ENCODE measurements around the gene SKAP2. TPM values are rescaled to one million over a fixed set of nuclear protein-coding genes. Genes with fewer than 3 reads are reported as not detected.
A peak's percentile ranks its signal among the peaks of the same experiment; 100 is the strongest.

The SKAP2 gene
- total RNA-seq, 1 donor from 2014 or later, result 12.8 TPM

DNA sequence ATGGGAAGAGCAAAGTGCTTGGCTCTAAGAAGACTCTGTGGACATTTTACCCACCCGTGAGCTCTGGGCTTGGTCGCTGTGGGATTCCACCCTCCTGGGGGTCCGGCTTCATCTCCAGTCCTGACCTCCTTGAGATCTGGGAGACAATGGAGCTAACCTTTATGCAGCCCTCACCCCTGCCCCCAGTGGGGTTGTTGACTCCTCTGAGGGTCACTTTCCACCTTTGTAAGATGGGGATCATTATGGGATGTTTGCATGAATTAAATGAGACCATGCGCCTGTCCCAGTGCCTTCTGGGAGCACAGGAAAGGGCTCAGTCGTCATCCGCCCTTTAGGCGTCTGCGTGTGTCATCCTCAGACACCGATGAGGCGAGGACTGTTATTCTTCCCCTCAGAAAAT, 237.2 kb downstream of the SKAP2 start:
- intact Hi-C loops (cut with DNase I), result no loop called here
- no peaks in the 10 kb centered on the region for H3K4me1 ChIP-seq
- no peaks in the 10 kb centered on the region for H3K9me3 ChIP-seq
- TF ChIP-seq POLR2A (IDR thresholded peaks at IDR 0.05) (no peak), POLR2AphosphoS5 (IDR thresholded peaks at IDR 0.05; ENCODE audit: insufficient read depth in 1 of 2, low read depth in 1 of 2) (no peak), CTCF (IDR thresholded peaks at IDR 0.05) (no peak)
- DNase-seq (ENCODE audit: extremely low spot score in 2 of 2), result peak in 1 of 2 donors; percentile 77
- no peaks in the 10 kb centered on the region for H3K36me3 ChIP-seq
- no peak overlapping the region for H3K4me3 ChIP-seq
- no peak overlapping the region for H3K27ac ChIP-seq
- no peaks in the 10 kb centered on the region for H3K27me3 ChIP-seq

- H3K4me3 ChIP-seq, result no peak overlapping the region
- intact Hi-C loops (cut with DNase I), result no loop called here
- H3K4me1 ChIP-seq, result no peaks in the 10 kb centered on the region
- peak; percentile 52 to 77 for DNase-seq (ENCODE audit: extremely low spot score in 2 of 2)
- H3K36me3 ChIP-seq, result no peaks in the 10 kb centered on the region
- H3K9me3 ChIP-seq, result no peaks in the 10 kb centered on the region
- H3K27me3 ChIP-seq, result no peaks in the 10 kb centered on the region
- H3K27ac ChIP-seq, result no peak overlapping the region
- TF ChIP-seq CTCF (IDR thresholded peaks at IDR 0.05) (no peak), POLR2A (IDR thresholded peaks at IDR 0.05) (no peak), POLR2AphosphoS5 (IDR thresholded peaks at IDR 0.05; ENCODE audit: insufficient read depth in 1 of 2, low read depth in 1 of 2) (no peak)
Observed at GRCh38 chr7:26626687-26627086, 237.7 kb downstream of the SKAP2 start.

DNA sequence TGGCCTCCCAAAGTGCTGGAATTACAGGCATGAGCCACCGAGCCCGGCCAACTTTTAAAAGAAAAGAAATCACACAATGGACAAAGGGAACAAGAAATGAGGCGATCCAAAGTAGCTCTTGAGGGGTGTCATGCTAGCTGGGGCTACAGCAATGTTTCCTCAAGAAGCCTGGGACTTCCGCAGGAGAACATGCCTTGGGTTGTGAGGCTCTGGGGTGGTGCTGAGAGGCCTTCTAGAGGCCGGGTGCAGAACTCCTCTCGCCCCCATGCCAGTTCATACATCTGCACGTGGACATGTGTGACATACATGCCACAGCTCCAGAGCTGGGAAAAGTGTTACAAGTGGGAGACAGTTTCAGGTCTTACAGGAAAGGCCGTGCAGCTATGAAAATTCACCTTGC, 238.2 kb downstream of the SKAP2 start:
- intact Hi-C loops (cut with DNase I), result no loop called here
- no peak overlapping the region for H3K27ac ChIP-seq
- DNase-seq (ENCODE audit: extremely low spot score in 2 of 2), result peak; percentile 67 to 71
- H3K36me3 ChIP-seq, result no peaks in the 10 kb centered on the region
- no peak for TF ChIP-seq POLR2AphosphoS5 (IDR thresholded peaks at IDR 0.05; ENCODE audit: insufficient read depth in 1 of 2, low read depth in 1 of 2)
- TF ChIP-seq CTCF (IDR thresholded peaks at IDR 0.05), result no peak
- no peak for TF ChIP-seq POLR2A (IDR thresholded peaks at IDR 0.05)
- no peak overlapping the region for H3K4me3 ChIP-seq
- no peaks in the 10 kb centered on the region for H3K9me3 ChIP-seq
- H3K4me1 ChIP-seq, result no peaks in the 10 kb centered on the region
- no peaks in the 10 kb centered on the region for H3K27me3 ChIP-seq

- TF ChIP-seq POLR2AphosphoS5 (IDR thresholded peaks at IDR 0.05; ENCODE audit: insufficient read depth in 1 of 2, low read depth in 1 of 2) (no peak), CTCF (IDR thresholded peaks at IDR 0.05) (no peak), POLR2A (IDR thresholded peaks at IDR 0.05) (no peak)
- Histone ChIP-seq H3K9me3 (no peaks in the 10 kb centered on the region), H3K4me1 (no peaks in the 10 kb centered on the region), H3K27me3 (no peaks in the 10 kb centered on the region), H3K4me3 (no peak overlapping the region), H3K36me3 (no peaks in the 10 kb centered on the region), H3K27ac (no peak overlapping the region)
- peak; percentile 37 to 64 for DNase-seq (ENCODE audit: extremely low spot score in 2 of 2)
- intact Hi-C loops (cut with DNase I), result no loop called here
Observed at GRCh38 chr7:26625286-26625685, 239.1 kb downstream of the SKAP2 start.

GRCh38 chr7:26624839-26625238, 239.6 kb downstream of the SKAP2 start:
- DNase-seq (ENCODE audit: extremely low spot score in 2 of 2), result peak; percentile 64 to 67
- TF ChIP-seq CTCF (IDR thresholded peaks at IDR 0.05), result no peak
- no peak for TF ChIP-seq POLR2A (IDR thresholded peaks at IDR 0.05)
- no peak for TF ChIP-seq POLR2AphosphoS5 (IDR thresholded peaks at IDR 0.05; ENCODE audit: insufficient read depth in 1 of 2, low read depth in 1 of 2)
- H3K4me1 ChIP-seq, result no peaks in the 10 kb centered on the region
- no peak overlapping the region for H3K27ac ChIP-seq
- intact Hi-C loops (cut with DNase I), result no loop called here
- H3K27me3 ChIP-seq, result no peaks in the 10 kb centered on the region
- no peaks in the 10 kb centered on the region for H3K36me3 ChIP-seq
- H3K4me3 ChIP-seq, result no peak overlapping the region
- H3K9me3 ChIP-seq, result no peaks in the 10 kb centered on the region
